GM18526 (cell line): ENCODE data around the gene NFATC1.

Source experiments
- POLR2A ChIP-seq: IDR thresholded peaks from 3 replicates; pipeline ENCODE4 v1.6.1; 2011; ENCODE audit not compliant: insufficient read length; ENCODE audit errors: extremely low read depth

Gene NFATC1

DNA sequence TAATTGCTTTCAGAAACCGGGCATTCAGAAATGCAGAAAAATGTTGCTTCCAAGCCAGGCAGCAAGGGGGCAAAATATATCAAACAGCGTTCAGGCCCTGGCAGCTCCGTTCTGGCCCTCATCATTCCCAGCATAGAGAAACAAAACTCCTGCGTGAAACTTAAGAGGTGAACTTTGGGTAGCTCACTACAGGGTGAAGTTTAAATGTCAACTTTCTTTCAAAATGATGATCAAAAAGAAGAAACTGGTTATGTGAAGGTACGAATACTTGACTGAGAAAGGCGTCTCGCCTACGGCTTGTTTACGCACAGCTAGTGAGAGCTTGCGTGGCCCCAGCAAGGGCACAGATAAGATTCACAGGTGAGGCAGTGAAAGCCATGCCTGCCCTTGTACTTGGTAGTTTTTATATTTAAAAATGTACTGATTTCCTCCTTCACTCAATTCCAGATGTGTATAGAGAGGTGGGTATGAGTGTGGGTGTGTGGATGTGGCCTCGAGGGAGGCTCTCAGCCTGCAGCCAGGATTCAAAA, 127.5 kb downstream of the NFATC1 start:
- no peak for TF ChIP-seq POLR2A

GRCh38 chr18:79523736-79524180, 128.0 kb downstream of the NFATC1 start:
- TF ChIP-seq POLR2A, result no peak

- TF ChIP-seq POLR2A, result no peak
Measured at GRCh38 chr18:79524181-79525078, 128.7 kb downstream of the NFATC1 start.

DNA sequence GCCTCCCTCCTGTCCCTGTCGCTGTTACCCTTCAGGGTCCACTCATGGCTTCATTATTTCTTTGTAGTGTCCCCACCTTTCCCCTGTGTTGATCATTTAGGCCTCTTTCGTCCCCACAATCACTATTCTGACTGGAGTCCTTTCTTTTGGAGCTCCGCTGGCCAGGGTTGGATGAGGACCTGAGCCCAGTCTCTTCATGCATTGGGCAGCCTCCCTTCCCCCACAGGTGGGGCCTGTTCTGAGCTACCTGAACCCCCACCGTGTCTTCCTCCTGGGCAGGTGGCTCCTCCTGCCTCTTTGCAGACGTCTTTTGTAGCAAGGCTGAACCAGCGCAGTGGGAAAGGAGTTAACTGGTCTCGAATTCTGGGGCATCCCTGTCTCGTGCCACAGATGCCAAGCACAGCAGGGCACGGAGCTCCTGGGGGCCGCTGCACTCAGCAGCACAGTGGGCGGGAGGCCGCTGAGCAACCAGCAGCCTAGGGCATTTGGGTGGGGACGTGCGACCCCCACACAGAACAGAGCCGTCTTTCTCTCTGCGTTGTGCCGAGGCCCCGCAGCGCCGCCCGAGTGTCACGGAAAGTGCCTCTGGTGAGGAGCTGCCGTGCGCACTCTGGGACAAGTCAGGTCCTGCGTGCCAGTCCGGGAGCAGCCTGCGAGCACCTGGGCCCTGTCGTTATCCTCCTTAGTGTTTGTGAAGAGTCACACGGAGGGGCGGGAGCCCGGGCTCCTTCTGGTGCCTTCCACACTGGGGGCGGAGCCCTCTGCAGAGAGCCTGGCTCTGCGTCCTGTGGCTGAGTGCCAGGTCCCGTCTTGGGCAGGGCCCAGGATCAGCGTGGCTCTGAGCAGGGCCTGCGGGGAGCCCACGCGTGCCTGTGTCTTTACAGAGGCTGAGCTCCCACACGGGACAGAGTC, 130.1 kb downstream of the NFATC1 start:
- no peak for TF ChIP-seq POLR2A

DNA sequence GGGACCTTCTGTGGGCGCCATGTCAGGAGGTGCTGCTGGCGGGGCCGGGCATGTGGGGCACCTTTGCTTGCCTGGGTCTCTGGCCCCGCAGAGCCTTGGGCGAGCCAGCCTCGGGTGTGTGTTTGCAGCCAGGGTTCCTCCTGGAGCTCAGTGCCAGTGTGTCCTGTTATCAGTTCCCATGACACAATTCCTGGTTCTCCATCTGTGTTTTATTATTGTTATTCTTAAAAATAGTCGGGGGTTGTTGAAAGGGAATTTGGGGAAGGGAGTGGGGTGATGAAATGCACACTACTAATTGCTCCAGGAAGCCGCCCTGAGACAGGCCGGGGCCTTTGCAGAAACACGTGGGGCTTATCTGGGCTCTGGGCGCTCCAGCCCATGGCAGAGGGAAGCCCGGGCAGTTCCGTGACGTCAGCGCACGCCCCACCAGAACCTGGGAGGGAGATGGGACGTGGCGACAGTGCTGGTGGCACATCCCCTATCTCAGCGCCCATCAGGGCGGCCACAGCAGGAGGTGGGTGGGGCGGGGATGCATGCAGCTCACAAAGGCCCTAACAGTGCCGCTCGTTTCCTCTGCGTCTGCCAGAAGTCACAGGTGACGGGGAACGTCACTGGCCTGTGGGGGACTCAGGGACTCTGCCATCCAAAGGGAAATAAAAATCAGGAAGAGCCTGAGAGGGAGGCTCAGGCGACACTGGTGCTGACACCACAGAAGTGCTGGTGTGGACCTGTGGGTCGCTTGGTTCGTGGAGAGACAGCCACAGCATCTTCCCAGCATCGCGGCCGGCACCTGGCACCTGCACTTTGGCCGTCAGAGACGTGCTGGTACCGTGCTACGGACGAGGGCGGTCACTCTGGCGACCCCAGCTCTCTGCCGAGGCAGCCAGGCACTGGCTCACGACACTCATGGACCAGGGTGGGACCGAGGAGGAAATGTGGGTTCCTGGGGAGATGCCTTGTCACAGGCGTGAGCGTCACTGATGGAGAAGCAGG, 131.0 kb downstream of the NFATC1 start:
- TF ChIP-seq POLR2A, result no peak

DNA sequence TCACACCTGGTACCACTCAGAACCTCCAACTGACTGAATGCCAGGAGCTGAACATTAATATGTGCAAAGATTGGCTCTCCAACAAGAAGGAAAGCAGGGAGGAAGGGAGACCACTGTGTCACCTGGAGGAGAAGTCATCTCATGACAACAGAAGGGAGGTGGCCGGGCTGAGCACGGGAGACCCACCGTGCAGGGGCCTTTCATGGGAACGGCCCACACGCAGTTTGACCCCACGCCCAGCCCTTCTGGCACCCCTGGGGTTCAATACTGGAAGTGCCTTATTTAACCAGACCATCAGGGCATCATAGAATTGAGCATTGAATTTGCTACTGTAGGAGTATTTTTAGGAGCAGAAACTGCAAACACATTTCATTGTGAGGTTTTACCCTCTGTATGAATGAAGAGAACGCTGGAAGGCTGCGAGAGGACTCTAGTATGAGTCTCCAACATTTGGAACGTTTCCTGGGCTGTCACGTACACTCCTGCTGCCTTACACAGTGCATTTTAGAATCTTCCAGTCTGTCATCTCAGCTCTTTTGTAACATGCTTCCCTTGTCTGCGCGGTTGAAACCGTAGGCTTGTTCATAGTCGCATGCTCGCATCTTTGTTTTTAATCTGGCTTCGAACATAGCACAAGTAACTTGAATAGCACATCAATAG, 132.1 kb downstream of the NFATC1 start:
- TF ChIP-seq POLR2A, result no peak

DNA sequence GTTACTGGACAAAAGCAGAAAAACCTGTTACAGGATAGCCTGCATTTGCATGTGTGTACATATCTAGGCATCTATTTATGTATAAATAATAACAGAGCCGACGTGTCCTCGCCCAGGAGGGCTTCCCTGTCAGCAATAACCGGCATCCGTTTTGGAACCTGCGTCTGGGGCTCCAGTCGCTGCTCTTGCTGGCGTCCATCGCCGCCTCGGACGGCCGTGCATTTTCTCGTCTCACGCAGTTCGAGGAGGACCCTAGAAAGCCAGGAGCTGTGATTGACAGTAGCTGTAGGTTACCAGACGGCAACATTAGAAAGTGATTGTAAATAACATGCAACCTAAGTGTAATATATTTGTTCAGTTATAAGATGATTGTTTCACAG, 132.6 kb downstream of the NFATC1 start:
- TF ChIP-seq POLR2A, result no peak

GRCh38 chr18:79528846-79529245, 133.1 kb downstream of the NFATC1 start:
- TF ChIP-seq POLR2A, result no peak

DNA sequence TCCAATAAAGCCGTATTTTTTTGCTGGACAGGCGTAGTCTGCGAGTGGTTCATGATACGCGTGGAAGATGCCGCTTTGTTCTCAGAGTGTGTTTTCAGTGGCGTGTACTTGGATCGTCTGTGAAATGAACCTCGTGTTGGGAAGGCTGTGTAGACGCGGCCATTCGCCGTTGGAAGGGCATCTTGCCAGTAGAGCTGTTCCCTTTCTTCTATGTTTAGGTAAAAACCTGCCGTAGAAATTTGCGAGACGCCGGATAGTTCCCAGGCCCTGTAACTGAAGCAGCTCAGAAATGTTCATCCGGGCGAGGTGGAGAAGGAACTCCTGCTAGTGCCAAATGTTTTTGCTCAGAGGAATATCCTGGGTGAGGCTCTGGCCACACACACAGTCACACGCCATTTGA, 133.6 kb downstream of the NFATC1 start:
- no peak for TF ChIP-seq POLR2A

DNA sequence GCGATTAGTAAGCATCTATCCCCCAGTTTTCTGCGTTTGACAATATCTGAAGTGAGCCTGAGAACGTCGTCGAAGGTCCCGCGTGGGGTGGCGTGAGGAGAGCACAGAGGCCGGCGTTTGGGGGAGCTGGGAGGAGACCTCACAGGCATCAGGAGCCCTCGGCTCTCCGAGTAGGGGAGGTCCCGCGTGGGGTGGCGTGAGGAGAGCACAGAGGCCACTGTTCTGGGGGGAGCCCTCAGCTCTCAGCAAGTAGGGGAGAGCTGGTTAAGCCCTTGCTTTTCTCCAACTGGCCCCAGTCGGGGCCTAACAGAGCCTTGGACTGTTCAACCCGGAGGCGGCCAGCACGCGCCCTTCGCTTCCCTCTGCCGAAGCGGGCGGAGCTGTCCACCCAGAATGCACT, 134.3 kb downstream of the NFATC1 start:
- TF ChIP-seq POLR2A, result no peak

GRCh38 chr18:79530821-79531220, 135.1 kb downstream of the NFATC1 start:
- no peak for TF ChIP-seq POLR2A

DNA sequence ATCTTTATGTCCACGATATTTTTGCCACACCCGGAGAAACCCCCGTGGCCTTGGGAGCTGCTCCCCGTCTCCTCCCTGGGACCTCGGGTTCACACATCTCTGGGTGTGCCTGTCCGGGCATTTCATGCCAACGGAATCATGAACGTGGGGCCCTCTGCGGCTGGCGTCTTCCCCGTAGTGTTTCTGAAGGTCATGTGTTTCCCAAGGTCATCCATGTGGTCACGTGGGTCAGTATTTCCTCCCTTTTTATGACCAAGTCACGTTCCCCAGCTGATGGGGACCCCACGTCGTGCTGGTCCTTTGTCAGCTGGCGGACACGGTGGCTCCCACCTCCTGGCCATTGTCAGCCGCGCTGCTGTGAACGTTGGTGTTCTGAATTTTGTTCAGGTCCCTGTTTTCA, 135.7 kb downstream of the NFATC1 start:
- TF ChIP-seq POLR2A, result no peak

GRCh38 chr18:79531926-79532312, 136.2 kb downstream of the NFATC1 start:
- no peak for TF ChIP-seq POLR2A

GRCh38 chr18:79532313-79533007, 136.7 kb downstream of the NFATC1 start:
- no peak for TF ChIP-seq POLR2A

DNA sequence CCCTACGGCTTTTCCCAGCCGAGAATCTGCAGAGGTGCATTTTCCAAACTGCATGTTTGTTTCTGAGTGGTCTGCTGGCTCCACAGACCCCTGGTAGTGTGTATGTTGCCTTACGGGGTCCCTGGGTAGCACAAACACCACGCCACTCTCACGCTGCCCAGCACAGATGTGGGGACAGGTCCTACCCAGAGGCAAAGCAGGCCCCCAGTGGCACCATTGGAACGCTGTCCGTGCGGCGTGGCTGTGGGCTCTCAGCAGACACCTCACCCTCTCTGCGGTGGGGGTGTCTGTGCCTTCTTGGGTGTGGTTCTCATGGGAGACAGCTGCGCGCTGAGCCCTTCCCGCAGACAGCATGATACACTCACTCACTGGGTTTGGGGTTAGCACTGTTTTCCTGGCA, 137.4 kb downstream of the NFATC1 start:
- no peak for TF ChIP-seq POLR2A
